ENCODE measurements around the gene ELMO1.
"Not testable (repeated sequence)": the region's sequence is repeated elsewhere in the genome, so short reads cannot be mapped to it uniquely, and the experiment has no call there.

ELMO1 gene

GRCh38 chr7:37174460-37174859, 274.2 kb downstream of the ELMO1 start:
- DNase-seq = no peak

DNA sequence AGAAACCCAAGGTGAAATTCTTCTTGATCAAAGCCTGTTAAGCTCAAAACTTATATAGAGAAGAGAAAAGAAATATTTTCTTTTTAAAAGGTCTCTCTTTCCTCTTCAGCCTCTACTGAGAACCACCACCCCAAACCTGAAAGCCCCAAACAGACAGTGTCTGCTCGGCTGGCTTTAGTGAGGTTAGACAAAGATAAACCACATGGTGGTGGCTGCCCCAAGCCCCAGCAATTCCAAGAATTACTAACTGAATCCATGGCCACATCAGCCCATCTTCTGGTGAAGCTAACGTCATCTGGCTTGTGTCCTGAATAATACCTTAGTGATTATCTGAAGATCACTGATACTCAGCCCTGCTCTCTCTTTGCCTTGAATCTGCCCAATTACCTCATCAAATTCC, 275.0 kb downstream of the ELMO1 start:
- DNase-seq = no peak

GRCh38 chr7:37162106-37162505, 286.6 kb downstream of the ELMO1 start:
- DNase-seq = no peak

DNA sequence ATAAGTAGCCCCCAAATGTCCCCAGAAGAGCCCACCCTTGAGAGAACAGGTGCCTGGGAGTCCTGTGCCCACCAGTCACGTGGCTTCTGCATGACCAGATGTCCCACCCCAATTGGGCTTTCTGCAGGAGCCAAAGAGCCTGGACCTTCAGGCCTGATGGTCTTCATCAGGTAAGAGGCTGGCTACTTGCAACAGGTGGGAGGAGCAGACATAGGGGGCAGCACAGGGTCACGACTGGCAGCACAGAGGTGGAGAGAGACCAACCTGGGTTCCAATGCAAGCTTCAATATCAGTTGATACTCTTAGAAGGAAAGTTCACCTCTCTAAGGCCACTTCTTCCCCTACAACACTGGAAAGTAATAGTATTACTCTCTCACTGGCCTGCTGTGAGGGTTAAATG, 288.0 kb downstream of the ELMO1 start:
- no peak for DNase-seq

GRCh38 chr7:37153376-37153775, 295.3 kb downstream of the ELMO1 start:
- DNase-seq = no peak

DNA sequence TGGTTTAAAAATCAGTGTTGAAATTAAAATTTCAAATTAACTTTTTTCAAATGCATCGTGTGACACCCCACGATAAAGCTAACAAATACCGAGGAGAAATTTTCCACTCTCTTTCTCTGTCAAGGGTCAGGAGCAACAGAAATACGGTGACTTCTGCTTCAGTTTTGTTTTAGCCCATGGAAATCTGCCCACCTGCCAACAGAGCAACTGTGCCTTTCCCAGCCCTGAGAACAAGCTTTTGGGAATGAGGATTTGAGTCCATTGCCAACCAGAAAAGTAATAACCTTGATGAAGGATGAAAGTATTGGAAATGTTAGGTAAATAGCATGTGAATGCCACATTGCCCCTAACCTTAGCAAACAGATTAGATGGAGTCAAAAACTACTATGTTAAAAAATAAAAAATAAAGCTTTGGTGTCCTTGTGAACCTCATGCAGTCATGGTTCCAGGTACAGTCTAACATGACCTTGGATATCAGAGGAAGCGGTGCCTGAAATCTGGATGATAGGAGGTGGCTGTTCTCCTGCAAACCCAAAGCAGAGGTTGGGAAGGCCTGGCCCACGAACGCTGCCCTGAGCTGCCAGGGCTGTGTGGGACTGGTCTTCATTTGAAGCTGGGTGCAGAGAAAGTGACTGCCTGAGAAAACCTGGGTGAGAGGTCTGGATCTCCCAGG, 296.8 kb downstream of the ELMO1 start:
- DNase-seq = no peak

- no peak for DNase-seq
Measured at GRCh38 chr7:37150856-37151255, 297.8 kb downstream of the ELMO1 start.

DNA sequence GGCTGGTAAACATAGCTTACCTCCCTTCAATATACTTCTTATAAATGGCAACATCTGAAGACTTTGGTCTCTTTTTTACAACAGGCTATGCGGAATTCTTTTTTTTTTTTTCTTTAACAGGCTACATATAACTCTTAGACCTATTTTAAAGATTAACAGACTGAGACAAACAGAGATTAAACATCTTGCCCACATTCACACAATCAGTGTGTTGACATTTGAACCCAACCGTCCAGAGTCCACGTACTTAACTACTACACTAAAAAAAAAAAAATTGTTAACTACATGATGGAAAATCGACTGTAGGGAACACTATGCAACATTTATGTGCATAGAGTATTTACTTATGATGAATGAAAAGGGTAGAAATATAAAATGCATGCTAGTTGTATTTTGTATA, 298.5 kb downstream of the ELMO1 start:
- no peak for DNase-seq

DNA sequence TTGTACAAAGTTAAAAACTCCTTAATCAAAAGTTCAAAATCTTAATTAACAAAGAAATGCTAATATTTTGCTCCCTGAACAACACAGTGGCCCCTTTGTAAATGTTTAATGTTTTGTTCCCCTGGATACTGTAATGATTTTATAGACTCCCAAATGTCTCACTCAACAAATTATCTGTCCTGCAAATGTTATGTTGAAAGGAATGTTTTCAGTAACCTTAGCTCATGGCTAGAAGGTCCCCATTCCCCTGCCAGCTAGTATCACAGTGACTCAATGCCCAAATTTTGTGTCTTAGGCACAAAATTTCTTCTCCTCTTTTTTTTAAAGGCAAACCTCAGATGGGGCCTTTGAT, 298.9 kb downstream of the ELMO1 start:
- DNase-seq = no peak

GRCh38 chr7:37149051-37149772, 299.5 kb downstream of the ELMO1 start:
- no peak for DNase-seq

DNA sequence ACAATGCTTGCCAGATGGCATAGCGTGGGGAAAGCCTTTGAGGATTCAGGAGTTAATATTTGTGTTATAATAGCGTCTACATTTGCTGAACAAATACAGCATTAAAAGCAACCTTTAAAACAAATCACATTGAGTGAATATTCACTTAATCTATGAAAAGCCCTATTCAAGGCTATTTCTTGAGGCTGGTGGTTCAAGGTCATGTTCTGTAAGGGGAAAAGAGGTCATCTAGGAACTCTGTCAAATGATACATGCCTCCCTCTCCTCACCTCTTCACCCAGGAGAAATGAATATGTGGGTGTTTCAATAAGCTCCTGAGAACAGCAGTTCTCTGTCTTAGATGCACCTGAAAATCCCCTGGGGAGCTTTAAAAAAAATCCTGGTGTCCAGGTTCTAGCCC, 303.0 kb downstream of the ELMO1 start:
- no peak for DNase-seq

- DNase-seq = no peak
Measured at GRCh38 chr7:37144423-37144822, 304.2 kb downstream of the ELMO1 start.

GRCh38 chr7:37142958-37143357, 305.7 kb downstream of the ELMO1 start:
- DNase-seq = no peak

- DNase-seq = no peak
Measured at GRCh38 chr7:37141742-37142141, 306.9 kb downstream of the ELMO1 start.

DNA sequence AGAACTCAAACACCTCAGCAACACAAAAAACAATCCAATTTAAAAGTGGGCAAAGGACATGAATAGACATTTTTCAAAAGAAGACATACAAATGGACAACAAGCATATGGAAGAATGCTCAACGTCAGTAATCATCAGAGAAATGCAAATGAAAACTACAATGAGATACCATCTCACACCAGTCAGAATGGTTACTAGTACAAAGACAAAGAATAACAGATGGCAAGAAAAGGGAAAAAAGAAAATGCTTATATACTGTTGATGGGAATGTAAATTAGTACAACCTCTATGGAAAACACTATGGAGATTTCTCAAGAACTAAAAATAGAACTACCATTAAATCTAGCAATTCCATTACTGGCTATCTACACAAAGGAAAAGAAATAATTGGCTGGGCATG, 314.8 kb downstream of the ELMO1 start:
- DNase-seq = not testable (repeated sequence)

GRCh38 chr7:37131855-37132254, 316.8 kb downstream of the ELMO1 start:
- no peak for DNase-seq

- DNase-seq = no peak
Measured at GRCh38 chr7:37129035-37129425, 319.6 kb downstream of the ELMO1 start.

DNA sequence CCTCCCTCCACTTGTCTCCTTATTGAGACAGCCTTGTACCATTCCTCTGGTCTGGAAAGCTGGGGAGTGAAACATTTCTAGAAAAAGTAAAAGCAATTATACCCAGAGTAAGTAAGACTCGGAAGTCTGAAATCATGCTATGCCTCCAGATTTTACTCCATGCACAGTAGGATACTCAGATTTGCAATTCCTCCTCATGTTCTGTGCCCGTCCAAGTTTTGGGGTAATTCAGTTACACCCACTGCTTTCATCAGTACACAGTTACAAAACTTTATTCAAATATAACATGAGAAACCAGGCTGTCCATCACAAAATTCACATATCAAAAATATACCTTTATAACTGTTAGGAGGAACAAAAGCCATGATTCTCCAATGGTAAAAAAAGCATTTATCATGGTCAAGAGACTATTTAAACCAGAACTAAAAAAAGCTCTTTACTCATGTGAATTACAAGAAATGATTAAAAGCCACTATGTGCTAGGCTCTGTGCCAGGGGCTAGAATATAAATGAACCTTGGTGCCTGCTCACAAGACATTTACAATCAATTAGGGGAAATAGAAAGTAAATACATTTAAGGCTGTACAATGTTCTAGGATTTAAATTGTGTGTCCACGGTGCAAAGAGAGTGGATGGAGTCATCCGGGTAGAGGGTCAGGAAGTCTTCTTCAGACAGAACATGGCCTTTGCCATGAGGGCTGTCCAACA, 320.2 kb downstream of the ELMO1 start:
- DNase-seq = no peak

DNA sequence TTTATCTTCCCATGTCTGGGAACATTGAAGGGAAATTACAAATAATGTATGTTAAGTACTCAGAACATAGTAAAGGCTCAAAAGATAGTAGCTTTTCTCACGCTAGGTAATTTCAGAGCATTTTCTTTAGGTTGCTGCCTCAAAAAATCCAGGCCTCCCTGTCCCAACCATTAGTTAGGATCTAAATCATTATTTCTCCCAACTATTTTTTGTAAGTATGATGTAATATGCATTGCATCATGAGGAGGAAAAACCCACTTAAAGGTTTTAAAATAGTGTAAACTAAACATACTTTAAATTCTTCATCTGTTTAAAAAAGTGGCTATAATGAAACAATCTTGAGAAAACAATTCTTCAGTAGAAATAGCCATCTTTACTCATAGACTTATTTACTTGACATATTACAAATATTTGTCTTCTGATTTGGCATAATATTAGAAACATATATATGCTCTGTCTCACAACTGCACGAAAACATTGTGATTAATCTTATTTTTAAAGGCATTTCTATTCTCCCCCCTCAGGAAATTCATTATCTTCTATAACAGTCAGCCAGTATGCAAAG, 329.3 kb downstream of the ELMO1 start:
- no peak for DNase-seq

- DNase-seq = no peak
Measured at GRCh38 chr7:37118004-37118403, 330.7 kb downstream of the ELMO1 start.

GRCh38 chr7:37117292-37117691, 331.4 kb downstream of the ELMO1 start:
- no peak for DNase-seq

DNA sequence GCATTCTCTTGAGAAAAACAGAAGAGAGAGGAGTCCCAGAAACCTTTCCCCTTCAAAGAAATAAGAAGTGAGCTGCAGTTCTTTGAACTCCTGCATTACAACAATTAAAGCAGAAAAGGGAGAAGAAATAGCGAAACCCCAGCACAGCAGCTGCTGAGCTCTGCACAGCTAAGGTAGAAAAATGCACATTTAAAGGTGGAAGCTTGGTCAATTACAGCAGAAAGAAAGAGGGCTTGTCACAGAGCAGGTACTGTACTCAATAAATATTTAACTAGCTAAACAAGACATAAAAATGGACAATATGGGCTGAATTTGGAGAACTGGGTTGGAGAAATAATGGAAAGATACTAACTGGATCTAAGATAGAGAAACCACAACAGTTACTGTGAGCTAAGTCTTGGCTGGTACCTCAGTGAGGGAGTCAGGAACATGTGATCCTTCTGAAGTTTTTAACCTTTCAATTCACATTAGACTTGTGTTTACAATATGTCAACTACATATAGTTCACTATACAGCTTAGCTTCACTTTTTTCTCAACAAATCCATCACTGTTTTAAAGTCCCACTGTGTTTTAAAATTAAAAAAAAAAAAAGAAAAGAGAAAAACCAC, 332.5 kb downstream of the ELMO1 start:
- DNase-seq = no peak

- no peak for DNase-seq
Measured at GRCh38 chr7:37113661-37114355, 334.9 kb downstream of the ELMO1 start.
